ENCODE data around the gene TRMT1.

TRMT1 gene

DNA sequence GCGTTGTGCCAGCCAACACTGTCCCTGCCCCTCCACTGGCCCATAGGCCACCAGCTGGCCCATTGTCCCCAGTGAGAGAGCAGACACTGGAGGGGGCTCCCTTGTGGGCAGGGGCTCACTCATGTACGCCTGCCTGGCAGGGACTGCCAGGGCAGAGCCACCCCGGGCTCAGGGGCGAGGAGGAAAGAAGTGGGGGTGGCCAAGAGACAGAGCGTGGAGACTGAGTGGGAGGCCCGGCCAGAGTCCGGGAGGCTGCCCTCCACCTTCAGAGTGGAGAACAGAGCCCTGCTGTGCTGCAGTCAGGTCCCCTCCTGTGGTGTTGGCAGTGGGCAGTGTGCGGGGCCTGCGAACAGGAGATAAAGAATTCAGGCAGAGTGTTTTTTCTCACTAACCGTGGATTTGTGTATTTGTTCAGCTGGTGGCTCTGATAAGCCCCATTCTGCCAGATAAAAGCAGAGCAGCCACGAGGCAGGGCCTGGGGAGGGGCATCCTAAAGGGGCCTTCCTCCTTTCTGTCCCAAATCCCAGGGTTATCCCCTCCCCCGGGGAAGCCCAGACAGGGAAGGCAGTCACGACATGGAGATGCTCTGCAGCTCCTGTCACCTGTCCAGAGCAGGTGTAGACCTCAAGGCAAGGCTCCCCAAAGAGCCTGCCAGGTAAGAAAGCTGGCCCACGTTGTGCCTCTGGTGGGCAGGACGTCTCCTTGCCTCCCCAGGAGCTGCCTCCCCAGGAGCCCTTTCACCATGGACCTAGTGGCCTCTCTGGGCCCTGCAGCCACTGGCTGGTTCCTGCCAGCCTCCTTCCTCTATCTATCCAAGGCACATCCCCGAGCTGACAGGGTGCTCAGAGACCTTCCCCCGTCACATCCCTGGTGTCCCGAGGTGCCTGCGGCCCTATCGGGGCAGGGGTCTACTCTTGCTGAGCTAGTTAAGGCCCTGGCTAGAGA is 46.9 kb downstream of the TRMT1 start:
- no peak for DNase-seq

DNA sequence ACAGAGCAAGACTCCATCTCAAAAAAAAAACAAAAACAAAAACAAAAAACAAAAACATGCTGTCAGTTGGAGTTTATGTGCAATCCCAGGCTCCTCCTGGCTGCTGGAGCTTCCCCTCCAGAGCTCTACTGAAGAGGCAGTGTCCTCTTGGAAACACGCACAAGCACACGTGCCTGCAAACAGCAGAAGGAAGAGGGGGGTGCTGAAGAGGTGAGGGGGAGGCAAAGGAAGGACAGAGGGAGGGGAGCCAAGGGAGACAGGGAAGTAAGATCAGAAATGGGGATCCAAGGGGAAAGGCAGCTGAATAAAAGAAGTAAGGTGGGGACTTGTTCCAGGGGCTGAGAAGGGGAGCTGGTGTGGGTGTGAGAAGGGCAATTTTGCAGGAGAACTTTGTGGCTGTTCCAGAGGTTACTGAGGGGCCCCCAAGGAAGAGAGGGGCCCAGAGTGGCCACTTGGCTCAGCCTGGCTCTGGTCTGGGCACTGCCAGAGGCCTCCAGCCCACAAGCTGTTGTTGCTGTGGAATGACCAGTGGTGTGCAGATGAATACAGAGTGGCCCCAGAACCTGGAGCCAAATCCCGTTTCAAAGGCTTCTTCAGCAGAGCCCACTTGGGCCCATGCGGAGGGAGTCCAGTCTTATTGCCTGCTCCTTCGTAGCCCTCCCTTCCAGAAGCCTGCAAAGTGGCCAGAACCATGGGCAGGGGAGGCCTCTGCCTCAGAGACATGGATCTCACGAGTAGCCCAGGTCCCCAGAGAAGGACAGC is 48.3 kb downstream of the TRMT1 start:
- no peak for DNase-seq

DNA sequence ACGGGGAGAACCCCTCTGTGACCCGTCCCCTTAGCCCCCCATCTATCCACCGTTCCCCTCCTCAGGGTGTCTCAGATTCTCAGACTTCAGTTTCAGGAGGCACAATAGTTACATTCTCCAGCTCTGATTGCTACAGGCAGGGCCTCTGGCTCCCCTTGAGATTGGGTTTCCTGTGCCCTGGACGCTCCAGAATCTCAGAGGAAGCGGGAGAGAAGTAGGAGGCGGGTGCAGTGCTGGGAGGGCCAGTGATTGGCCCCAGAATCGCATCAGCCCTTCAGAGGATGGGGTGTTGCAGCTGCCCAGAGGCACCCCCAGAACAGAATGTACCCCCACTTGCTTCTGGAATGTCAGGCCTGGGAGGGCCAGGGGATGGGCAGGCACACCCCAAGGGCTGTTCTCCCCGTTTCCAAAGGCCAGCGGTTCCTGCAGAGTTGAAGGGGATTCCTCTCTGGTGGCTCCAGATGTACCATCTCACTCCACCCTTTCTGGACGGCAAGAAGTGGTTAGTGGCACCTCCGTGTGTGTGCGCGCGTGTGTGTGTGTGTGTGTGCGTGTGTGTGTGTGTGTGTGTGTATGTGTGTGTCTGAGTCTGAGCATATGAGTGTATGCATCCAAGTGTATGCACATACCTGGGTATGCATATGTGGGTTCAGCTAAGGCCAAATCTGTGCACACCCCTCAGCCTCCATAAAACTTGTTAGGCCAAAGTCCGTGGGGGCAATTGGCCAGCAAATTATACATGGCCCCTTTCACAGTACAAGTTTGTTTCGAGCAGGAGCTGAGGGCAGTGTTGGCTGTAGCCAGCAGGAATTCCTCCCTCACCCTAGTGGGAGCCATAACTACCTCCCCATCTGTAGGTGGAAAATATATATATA is 49.4 kb downstream of the TRMT1 start:
- no peak for DNase-seq

- DNase-seq, result no peak
These were observed 50.3 kb downstream of the TRMT1 start for GRCh38 chr19:13066226-13066625.

DNA sequence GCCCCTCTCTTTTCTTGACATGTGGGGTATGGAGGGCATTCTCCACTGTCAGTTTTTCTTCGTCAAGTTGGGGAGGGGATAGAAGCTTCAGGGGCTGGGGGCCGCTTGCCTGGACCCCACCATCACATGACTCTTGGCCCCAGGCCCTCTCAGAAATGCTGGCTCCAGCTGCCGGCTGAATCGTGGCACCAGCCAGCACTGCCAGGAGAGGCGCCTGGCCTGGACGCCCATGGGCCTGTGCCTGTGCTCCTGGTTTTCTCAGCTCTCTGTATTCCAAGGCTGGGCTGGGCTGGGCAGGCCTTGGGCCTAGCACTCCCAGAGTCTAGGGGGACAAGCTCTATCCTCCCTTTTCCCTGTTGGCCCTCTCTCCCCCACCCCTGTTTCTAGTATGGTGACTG is 52.4 kb downstream of the TRMT1 start:
- DNase-seq, result no peak

DNA sequence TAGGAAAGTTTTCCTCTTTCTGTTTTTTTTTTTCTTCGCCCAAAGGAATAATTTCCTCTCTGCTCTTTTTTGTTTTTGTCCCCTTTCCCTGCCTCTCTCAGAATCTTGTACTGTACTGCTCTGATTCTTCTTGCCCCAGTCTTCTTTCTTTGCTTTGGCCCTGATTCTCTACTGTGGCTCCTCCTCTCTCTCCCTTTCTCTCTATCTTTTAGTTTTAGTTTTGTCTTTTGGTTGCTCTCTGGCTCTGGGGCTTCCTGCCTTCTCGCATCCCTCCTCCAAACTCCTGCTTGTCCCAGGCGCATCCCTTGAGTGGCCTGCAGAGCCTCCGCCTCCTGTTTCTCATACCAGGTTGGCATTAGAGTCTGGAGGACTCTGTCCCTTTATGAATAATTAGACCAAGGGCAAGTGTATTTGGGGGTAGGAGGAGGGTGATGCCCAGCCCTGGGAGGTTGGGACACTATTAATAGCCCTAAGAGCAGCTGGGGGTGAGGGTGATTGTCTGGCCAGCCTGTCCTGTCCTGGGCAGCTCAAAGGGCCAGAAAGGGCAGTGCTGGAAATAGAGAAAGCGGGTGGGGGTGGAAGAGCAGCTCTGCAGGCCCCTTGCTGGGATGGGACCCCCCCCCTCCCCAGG is 53.0 kb downstream of the TRMT1 start:
- DNase-seq, result no peak

DNA sequence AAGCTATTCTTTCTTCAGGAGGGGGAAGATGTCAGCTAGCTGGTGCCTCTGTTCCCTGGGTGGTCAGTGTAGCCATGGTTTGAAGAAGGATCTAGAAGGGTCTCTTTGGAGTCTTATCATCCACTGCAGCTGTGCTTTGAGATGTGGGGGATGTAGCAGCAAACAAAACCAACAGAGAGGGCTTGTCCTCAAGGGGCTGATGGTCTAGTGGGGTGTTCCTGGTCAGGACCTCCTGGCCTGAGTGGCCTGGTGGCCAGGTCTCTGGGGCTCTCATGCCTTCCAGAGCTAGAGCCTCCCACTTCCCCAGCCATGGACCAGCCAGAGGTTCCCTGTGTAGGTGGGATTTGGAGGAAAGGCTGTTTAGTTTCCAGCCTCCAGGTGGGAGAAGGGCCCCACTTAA is 54.2 kb downstream of the TRMT1 start:
- DNase-seq, result no peak

DNA sequence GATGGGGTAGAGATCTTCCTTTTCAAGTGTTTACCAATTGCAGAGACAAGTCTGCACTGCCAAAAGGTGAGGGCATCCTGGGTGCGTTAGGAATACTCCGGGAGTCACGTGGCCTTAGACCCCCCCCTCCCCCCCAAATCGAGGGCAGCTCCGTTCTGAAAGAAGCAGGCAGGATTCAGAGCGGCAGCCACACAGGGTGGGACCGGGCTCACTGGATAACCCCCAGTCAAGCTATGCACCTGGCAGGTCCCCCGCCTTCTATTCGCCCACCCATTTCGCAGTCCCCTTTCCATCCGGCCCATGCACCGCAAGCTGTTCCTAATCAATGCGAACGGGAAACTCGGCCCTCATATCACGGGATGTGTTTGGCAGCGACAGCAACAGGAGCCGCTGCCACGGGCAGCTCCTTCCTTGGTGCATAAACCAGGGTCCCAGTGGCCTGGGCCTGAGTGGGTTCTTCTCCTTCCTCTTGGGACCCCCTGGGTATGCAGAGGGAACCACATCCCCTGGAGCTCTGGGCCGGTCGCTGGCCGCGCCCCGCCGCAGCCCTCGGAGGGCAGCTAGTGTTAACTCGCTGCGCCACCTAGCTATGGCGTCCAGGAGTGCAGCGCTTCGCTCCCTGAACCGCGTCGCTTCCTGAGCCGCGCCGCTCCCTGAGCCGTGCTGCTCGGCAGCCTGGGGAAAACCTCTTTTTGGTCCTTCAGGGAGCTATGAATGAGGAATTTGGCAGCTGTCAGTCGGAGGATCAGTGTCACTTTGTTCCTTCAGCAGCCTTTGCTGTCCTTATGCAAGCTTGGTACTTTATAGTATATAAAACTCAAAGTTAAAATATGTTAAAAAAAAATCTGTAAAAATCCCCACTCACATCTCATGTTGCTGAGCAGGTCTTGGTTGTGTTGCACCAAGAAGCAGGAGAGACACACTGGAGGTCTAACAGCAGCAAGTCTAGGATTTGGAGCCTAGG is 55.3 kb downstream of the TRMT1 start:
- peak; percentile 85 for DNase-seq

DNA sequence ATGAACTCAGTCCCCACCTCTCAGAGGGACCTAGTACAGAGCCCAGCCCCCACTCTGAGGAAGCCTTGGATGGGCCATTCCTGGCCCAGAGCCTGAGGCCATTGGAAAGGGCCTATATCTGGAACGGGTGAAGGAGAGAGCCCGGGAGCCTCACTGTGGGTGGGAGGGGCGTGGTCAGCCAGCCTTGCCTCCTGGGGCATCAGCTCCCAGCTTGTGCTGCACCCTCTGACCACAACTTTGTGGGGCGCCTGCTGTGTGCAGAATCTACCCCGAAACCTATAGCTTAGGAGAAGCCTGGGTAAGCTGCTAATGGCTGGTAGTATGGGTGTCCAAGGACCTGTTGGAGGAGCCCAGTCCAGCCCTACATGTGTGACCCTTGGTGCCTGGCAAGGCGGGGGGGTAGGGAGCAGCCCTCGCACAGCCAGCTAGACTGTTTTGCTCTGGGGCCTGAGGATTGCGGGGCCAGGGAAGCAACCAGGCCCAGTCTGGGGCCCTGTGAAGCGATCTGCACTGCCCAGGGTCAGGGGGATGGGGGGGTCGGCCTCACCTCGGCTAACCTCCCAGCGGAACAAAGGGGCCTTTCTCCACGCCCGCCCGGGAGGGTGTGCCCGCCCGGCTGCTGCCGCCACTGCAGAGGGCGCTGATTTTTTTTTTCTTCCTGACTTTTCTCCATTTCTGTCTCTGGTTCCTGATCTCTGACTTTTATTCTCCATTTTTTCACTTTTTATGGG is 56.1 kb downstream of the TRMT1 start:
- no peak for DNase-seq

- no peak for DNase-seq
These were observed 57.4 kb downstream of the TRMT1 start for GRCh38 chr19:13058951-13059660.

DNA sequence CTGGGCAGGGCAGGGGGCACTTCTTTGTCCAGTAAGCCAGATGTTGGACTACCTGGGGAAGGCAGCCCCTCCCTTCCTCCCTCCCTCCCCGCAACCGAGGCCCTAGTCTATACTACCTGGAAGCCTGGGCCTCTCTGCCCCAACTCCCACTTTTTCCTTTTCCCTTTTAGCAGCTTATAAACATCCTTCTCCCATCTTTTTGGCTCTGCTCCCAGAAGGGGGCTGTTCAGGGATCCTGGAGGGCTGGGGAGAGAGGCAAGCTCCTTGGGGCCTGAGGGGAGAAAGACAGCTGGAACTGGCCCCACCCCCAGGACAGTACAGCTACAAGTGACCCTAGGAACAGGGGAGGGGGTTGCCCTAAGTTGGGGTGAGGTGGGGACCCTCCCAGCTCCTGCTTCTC is 58.8 kb downstream of the TRMT1 start:
- DNase-seq, result peak; percentile 53

GRCh38 chr19:13057147-13057572 is 59.4 kb downstream of the TRMT1 start:
- DNase-seq, result no peak

DNA sequence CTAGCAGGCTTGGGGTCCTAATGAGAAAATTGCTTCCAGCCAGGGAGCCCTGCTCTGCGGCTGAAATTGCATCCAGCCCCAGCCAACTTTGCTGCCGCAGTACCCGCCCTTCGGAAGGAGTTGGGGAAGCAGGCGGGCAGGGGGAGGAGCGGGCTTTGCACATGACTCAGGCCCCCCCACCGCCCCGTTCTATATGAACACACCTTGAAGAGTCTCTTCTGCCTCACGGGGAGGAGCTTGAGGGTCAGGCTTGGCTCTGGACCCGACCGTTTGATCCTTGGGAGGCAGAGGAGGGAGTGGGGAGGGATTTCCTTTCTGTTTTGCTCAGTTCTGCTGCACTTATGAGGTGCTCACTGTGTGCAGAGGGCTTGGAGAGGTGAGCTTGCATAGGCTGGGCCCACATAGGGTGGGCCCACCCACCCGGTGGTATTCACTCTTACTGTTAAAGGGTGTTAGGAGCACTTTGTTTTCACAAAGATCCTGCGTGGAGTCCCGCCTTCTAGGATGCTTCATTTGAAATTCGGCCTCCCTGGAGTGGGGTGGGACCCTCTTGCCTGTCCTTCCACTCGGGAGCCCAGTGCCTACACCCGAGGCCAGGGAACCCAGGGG is 60.4 kb downstream of the TRMT1 start:
- DNase-seq, result no peak

DNA sequence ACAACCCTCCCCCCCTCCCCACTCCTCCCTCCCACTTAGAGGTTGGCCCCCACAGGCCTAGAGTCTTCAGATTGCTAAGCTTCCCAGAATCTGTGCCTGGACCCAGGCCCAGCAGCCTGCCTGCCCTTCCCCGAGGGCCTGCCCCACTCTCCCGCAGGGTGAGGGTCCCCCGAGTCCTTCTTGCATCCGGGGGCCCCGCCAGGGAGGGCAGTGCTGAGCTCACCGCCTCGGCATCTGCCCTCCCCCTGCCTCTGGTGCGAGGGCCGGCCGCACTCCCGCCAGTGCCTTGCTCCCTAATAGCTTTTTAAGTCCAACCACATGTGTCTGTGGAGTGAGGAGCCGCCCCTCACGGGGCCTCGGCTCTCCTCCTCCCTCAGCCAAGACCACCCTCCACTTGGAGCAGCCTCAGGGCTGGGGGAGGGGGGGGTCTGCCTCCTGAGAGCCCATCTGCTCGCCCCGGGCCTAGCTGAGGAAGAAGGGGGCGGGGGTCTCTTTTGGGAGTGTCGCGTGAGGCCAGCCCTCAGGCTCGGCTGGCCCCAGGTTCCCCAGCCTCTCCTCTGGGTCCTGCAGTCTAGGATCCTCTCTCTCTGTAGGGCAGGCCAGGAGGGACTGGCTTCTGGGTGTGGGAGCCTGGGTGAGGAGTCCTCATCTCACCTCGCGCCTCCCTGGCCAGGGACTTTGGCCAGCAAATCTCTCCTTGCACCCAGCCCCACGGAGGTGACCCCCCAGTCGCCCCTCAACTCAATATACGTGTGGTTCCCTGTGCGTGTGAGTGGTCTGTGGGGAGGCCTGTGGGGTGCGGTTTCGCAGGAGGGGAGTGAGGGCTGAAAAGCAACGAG is 61.1 kb downstream of the TRMT1 start:
- no peak for DNase-seq
